Glomerular visceral epithelial cell (primary cell): ENCODE data around the gene PRICKLE2.

Experiments used
- DNase-seq: peaks from one replicate; pipeline ENCODE4 v3.0.0-alpha.2; 2016; ENCODE audit errors: extremely low spot score

Gene PRICKLE2

GRCh38 chr3:64047787-64048186 lies 177.5 kb downstream of the PRICKLE2 start:
- DNase-seq: no peak

DNA sequence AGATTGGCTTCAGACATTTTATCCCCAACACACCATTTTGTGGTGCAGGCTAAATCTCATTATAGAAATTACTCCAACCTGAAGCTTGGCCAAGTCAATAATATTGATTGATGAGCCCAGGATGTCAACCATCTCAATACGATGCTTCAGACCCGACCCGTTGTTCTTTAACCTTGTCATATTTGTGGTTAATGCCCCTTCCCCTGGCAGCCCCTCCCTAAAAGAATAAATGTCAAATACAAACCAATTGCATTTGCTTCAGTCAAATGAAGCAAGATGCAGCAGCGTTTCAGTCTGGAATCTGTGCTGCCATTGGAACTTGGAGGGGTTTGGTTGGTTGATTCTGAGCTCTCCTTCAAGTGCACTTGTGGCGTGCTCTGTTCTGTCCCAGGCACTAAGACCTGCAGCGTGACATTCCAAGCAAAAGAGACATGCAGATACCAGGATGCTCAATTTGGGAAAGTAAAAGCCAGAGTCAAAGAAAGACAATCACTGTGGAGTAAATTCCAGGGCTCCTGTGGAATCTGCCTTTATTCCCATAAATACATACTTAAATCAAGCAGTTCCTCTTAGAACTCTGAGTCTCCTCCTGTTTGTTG lies 178.2 kb downstream of the PRICKLE2 start:
- DNase-seq: no peak

DNA sequence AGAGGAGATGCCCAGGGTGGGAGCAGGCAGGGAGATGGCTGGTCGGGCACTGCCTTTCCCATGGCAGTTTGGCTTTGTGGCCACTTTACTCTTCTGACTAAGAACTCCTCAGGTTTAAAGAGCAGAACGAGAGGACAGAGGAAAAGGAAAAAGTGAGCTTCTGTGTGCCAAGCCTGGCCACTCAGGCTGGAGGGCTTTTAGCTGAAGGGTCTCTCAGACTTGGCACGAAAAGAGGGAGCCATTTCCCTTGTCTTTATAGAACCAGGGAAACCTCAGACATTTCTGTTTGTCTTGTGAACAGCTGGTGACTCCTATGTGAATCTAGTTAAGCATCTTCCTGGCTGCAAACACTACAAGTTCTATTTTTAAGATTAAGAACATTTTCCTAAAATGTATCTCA lies 178.7 kb downstream of the PRICKLE2 start:
- no peak for DNase-seq

GRCh38 chr3:64042952-64043351 lies 182.3 kb downstream of the PRICKLE2 start:
- no peak for DNase-seq
